SK-N-SH (cell line): ENCODE results near the gene SHF.

ENCODE experiments used
- CTCF ChIP-seq: fragments of 200-600 bp; sonication (generic); IDR thresholded peaks from 2 replicates; pipeline ENCODE4 v1.6.1; 2017; ENCODE audit warnings: antibody characterized with exemption, mild to moderate bottlenecking, moderate library complexity
- EZH2phosphoT487 ChIP-seq: fragments of 200-600 bp; sonication (generic); IDR thresholded peaks from 2 replicates; pipeline ENCODE4 v1.6.1; 2017; ENCODE audit warnings: low read depth, mixed run types, mild to moderate bottlenecking, antibody characterized with exemption, moderate library complexity, borderline replicate concordance
- FOSL2 ChIP-seq: IDR thresholded peaks from 2 replicates; pipeline ENCODE4 v1.4.0; 2012; ENCODE audit warnings: low read depth, mild to moderate bottlenecking, moderate library complexity, borderline replicate concordance
- POLR2AphosphoS5 ChIP-seq: IDR thresholded peaks from 2 replicates; pipeline ENCODE4 v1.6.1; 2012; ENCODE audit warnings: low read depth, low read length
- RCOR1 ChIP-seq: fragments of 150-350 bp; IDR thresholded peaks from 2 replicates; pipeline ENCODE4 v1.6.1; 2017; ENCODE audit warnings: antibody characterized with exemption, low read length
- TAF1 ChIP-seq: IDR thresholded peaks from 2 replicates; pipeline ENCODE4 v1.6.1; 2012; ENCODE audit warnings: low read depth, mild to moderate bottlenecking, low read length, moderate library complexity, borderline replicate concordance
- TEAD4 ChIP-seq: IDR thresholded peaks from 2 replicates; pipeline ENCODE4 v1.4.0; 2012; ENCODE audit warnings: mild to moderate bottlenecking, borderline replicate concordance; ENCODE audit not compliant: insufficient read depth
- USF1 ChIP-seq: IDR thresholded peaks from 2 replicates; pipeline ENCODE4 v1.4.0; 2012; ENCODE audit warnings: low read depth, borderline replicate concordance
- YY1 ChIP-seq: IDR thresholded peaks from 2 replicates; pipeline ENCODE4 v1.4.0; 2012; ENCODE audit warnings: low read depth, mild to moderate bottlenecking

DNA sequence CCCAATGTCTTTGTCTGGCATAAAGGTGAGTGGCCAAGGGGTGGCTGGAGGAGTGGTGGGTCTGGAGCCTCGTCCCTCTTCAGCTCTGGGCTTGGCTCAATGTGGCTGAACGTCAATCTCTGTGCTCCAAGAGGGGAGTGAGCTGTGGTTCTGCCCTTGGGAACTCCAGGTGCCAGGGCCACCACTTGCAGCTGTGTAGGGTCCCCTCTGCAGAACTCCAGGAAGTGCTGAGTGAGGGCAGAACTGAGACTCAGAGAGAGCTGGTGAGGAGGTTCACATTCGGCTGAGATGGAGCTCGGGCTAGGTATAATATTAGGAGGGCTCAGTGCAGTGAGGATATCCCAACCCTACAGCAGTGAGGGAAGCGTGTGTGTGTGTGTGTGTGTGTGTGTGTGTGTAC is 46.4 kb downstream of the SHF start:
- TF ChIP-seq YY1 (no peak), USF1 (no peak), CTCF (no peak), POLR2AphosphoS5 (no peak), RCOR1 (no peak), TEAD4 (no peak), FOSL2 (no peak), TAF1 (no peak), EZH2phosphoT487 (no peak)
